ENCODE measurements around the gene EEF2K. TPM values are rescaled to one million over a fixed set of nuclear protein-coding genes. Genes with fewer than 3 reads are reported as not detected.
A peak's percentile ranks its signal among the peaks of the same experiment; 100 is the strongest.

The EEF2K gene
- total RNA-seq, 4 donors from 2014 or later: 15.6 to 21.3 (median 19.9) TPM

DNA sequence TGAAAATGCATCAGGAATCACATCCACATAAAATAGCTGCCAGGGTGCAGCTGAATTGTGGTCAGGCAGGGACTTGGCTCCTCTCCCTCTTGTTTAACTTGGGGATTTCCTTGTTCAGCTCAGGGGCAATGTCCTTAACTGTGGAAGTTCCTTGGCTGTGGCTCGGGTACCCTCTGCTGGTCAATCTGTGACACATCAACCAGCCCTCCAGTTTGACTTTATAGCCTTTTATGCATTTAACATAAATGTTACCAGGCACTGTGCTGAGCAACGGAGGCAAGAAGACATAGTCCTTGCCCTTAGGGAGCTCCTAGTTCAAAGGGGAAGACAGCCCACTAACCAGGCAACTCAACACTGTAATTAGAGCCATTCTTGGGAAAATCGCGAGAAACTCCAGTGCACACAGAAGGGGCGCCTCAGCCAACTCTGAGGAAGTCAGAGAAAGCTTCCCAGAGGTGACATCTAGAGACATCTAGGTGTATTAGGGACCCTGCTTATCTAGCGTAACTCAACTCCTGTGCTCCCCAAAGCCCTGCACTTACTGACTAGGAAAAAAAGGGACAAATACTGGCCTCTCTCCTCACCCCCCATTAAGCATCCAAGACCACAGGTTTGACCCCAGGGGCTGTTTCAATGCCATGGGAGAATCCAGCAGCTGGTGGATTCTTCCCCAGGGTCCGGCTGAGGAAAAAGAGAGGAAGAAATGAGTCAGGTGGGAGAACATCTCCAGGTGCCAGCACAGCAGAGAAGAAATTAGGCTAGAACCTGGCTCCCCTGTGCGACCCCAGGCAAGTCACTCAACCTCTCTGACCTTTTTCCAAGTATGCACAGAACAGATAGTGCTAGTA, 17.3 kb upstream of the EEF2K start:
- Histone ChIP-seq H3K9me3 (no peaks in the 10 kb centered on the region), H3K27me3 (no peaks in the 10 kb centered on the region), H3K36me3 (no peaks in the 10 kb centered on the region), H3K4me3 (replicated peaks in 1 of 3) (no peak overlapping the region), H3K27ac (peak overlapping the region; percentile 64 to 98 (median 91)), H3K4me1 (peaks cover 20 to 28% of the 10 kb centered on the region in 2 donors)
- TF ChIP-seq, protein P1, sequence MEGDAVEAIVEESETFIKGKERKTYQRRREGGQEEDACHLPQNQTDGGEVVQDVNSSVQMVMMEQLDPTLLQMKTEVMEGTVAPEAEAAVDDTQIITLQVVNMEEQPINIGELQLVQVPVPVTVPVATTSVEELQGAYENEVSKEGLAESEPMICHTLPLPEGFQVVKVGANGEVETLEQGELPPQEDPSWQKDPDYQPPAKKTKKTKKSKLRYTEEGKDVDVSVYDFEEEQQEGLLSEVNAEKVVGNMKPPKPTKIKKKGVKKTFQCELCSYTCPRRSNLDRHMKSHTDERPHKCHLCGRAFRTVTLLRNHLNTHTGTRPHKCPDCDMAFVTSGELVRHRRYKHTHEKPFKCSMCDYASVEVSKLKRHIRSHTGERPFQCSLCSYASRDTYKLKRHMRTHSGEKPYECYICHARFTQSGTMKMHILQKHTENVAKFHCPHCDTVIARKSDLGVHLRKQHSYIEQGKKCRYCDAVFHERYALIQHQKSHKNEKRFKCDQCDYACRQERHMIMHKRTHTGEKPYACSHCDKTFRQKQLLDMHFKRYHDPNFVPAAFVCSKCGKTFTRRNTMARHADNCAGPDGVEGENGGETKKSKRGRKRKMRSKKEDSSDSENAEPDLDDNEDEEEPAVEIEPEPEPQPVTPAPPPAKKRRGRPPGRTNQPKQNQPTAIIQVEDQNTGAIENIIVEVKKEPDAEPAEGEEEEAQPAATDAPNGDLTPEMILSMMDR (IDR thresholded peaks at IDR 0.05): peak; percentile 45 to 94 (median 88)
- TF ChIP-seq POLR2A (IDR thresholded peaks at IDR 0.05): no peak
- 30 to 36% methylated on average over 8 of the region's 8 CpGs for WGBS, 2 donors
- intact Hi-C loops (cut with DNase I): loop anchor here (5.0 to 10.0 kb wide), 2 partner anchors 94 to 187 kb away; partner anchors contain the start of genes PDZD9 and VWA3A
- peak; percentile 67 to 75 for DNase-seq

DNA sequence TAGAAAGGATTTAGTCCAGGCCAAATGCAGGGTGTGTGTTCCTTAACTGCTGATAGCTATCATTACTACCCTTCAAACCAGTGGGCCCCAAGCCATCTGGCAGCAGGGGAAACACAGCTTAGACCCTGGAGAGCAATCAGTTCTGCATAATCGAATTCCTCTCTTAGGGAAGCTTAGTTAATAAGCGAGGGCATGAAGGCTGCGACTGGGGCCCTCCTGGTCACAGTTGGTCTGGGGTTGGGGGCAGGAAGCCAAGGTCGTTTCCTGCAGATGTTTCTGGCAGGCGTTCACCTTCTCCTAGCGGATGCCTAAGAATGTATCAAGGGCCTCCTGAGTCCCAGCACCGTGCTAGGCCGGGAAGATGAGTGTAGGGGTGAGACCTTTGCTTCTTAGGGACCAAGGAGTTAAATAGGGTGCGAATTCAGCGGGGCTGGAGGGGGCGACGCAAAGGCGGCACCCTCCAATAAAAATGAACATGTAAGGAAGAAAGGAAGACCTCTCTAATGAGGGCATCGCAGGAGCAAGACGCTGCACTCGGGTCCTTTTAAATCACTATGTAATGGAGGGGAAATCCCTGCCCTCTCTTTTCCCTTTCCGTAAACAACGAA, 16.5 kb upstream of the EEF2K start:
- Histone ChIP-seq H3K27ac (peak overlapping the region; percentile 64 to 98 (median 91)), H3K4me3 (replicated peaks in 1 of 3) (peak overlapping the region in 1 of 3 donors; percentile 68), H3K36me3 (no peaks in the 10 kb centered on the region), H3K27me3 (no peaks in the 10 kb centered on the region), H3K9me3 (no peaks in the 10 kb centered on the region), H3K4me1 (peaks cover 20 to 28% of the 10 kb centered on the region in 2 donors)
- peak; percentile 66 to 74 for DNase-seq
- intact Hi-C loops (cut with DNase I): loop anchor here (5.0 to 10.0 kb wide), 2 partner anchors 95 to 187 kb away; partner anchors contain the start of genes PDZD9 and VWA3A
- WGBS, 2 donors: 2 to 3% methylated on average over 18 of the region's 18 CpGs
- no peak for TF ChIP-seq POLR2A (IDR thresholded peaks at IDR 0.05)
- TF ChIP-seq, protein P1 (IDR thresholded peaks at IDR 0.05): peak in 1 of 6 experiments; percentile 8

DNA sequence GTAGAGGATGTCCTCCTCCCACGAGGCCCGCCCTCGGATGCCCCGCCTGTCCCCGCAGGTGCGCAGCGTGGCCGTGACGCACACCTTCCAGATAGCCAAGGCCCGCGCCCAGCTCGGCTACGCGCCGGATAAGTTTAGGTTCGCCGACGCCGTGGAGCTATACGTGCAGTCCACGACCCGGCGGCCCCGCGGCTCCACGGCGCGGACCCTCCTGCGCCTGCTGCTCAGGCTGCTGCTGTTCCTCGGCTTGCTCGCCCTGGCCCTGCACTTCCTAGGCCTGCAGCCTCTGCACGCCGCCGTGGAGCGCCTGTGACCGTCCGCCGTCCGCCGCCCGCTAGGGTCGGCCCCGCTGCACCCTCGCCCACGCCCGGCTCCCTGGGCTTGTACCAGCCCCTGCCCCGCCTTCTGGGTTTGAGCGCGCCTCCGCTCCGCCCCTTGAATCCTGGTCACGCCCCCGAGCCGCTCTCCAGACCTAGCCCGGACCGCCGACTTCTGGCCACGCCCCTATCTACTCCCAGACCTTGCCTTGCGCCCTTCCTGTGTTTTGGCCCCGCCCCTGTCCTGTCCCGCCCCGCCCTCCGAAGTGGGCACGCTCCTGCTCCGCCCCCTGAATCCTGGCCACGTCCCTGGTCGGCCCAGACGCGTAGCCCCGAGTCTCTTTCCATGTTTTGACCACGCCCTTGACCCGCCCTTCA, 15.8 kb upstream of the EEF2K start:
- intact Hi-C loops (cut with DNase I): no loop called here
- peak; percentile 100 for DNase-seq
- Histone ChIP-seq H3K4me1 (peaks cover 20 to 28% of the 10 kb centered on the region in 2 donors), H3K4me3 (replicated peaks in 1 of 3) (peak overlapping the region; percentile 8 to 68 (median 40)), H3K36me3 (no peaks in the 10 kb centered on the region), H3K9me3 (no peaks in the 10 kb centered on the region), H3K27me3 (no peaks in the 10 kb centered on the region), H3K27ac (peak overlapping the region; percentile 64 to 98 (median 91))
- peak; percentile 55 to 91 for TF ChIP-seq POLR2A (IDR thresholded peaks at IDR 0.05)
- TF ChIP-seq, protein P1 (IDR thresholded peaks at IDR 0.05): no peak
- WGBS, 2 donors: 1% methylated on average over 28 to 47 of the region's 72 CpGs

DNA sequence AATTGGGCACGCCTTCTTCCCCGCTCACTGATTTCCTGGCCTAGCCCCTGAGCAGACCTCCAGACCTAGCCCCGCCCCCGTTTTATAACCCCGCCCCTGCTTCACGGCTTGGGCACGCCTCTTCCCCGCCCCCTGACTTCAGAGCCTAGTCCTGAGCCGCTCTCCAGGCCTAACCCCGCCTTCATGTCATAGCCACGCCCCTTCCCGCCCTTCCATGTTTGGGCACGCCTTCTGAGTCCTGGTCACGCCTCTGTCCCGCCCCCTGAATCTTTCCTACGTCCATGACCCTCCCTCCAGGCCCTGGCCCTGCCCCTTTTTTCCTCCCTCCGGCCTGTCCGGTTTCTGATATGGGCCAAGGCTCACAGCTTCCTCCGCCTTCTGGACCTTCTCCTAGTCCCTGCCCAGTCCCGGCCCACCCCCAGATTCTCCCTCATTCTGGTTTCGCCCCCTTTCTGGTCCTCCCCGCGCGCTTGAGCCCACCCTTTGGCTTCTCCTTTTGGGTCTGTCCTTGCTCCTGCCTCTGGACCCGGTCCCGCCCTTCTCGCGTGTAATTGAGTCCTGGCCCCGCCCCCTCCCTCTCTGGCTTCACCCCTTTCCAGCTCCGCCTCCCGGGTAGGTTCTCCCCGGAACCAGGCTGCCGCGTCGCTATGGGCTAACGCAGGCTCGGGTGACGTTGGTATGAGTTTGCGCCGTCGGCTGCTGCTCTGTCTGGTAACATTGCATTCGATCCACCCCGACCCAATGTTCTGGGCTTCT, 15.1 kb upstream of the EEF2K start:
- peaks cover 20 to 28% of the 10 kb centered on the region in 2 donors for H3K4me1 ChIP-seq
- WGBS, 2 donors: 1% methylated on average over 38 to 39 of the region's 43 CpGs
- H3K9me3 ChIP-seq: no peaks in the 10 kb centered on the region
- DNase-seq: peak; percentile 99 to 100
- peak overlapping the region; percentile 89 to 98 (median 97) for H3K27ac ChIP-seq
- TF ChIP-seq, protein P1 (IDR thresholded peaks at IDR 0.05): no peak
- TF ChIP-seq POLR2A (IDR thresholded peaks at IDR 0.05): peak in 1 of 2 donors; percentile 95
- H3K4me3 ChIP-seq (replicated peaks in 1 of 3): peak overlapping the region in 2 of 3 donors; percentile 7 to 32
- H3K27me3 ChIP-seq: no peaks in the 10 kb centered on the region
- intact Hi-C loops (cut with DNase I): no loop called here
- H3K36me3 ChIP-seq: no peaks in the 10 kb centered on the region

All from thyroid gland (tissue), 4 donors.